ENCODE data around the gene PRKACA.

Gene PRKACA

DNA sequence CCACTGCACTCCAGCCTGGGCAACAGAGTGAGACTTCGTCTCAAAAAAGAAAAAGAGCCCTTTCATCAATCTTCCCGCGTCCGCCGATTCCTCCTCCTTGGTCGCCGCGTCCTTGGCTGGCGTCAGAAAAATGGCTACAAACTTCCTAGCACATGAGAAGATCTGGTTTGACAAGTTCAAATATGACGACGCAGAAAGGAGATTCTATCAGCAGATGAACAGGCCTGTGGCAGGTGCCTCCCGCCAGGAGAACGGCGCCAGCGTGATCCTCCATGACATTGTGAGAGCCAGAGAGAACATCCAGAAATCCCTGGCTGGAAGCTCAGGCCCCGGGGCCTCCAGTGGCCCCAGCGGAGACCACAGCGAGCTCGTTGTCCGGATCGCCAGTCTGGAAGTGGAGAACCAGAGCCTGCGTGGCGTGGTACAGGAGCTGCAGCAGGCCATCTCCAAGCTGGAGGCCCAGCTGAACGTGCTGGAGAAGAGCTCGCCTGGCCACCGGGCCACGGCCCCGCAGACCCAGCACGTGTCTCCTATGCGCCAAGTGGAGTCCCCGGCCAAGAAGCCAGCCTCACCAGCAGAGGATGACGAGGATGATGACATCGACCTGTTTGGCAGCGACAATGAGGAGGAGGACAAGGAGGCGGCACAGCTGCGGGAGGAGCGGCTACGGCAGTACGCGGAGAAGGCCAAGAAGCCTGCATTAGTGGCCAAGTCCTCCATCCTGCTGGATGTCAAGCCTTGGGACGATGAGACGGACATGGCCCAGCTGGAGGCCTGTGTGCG is 47.1 kb downstream of the PRKACA start:
- intact Hi-C loops (cut with micrococcal nuclease): loop anchor here (5.0 kb wide), 1 partner anchor 188 kb away; no protein-coding TSS in a partner anchor
- peaks cover 40% of the 10 kb centered on the region for H3K4me1 Mint-ChIP-seq (ENCODE audit: low read depth)
- H3K27me3 Mint-ChIP-seq: peaks cover 43% of the 10 kb centered on the region
- H3K36me3 Mint-ChIP-seq (ENCODE audit: low read depth): peaks cover 17% of the 10 kb centered on the region
- no peak overlapping the region for H3K4me3 Mint-ChIP-seq
- no peak overlapping the region for H3K27ac Mint-ChIP-seq
- no peaks in the 10 kb centered on the region for H3K9me3 Mint-ChIP-seq

DNA sequence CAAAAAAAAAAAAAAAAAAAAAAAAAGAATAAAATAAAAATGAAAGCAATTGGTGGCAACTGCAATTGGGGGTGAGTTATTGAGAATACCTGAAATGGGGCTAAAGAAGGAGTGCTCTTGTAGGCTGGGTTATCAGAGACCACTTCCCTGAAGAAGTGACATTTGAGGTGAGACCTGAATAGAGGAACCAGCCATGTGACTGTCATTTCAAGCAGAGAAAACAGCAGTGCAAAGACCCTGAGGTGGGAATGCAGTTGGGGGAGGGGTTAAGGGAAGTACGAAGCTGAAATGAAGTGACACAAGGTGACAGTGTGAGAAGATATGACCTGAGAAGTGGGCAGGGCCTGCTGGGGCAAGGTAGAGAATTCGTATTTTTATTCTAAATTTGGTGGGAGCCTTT is 51.4 kb downstream of the PRKACA start:
- Mint-ChIP-seq H3K27me3 (peaks cover 34% of the 10 kb centered on the region), H3K4me1 (ENCODE audit: low read depth) (peaks cover 10% of the 10 kb centered on the region), H3K36me3 (ENCODE audit: low read depth) (no peaks in the 10 kb centered on the region), H3K4me3 (no peak overlapping the region), H3K27ac (no peak overlapping the region), H3K9me3 (no peaks in the 10 kb centered on the region)
- intact Hi-C loops (cut with micrococcal nuclease): no loop called here

DNA sequence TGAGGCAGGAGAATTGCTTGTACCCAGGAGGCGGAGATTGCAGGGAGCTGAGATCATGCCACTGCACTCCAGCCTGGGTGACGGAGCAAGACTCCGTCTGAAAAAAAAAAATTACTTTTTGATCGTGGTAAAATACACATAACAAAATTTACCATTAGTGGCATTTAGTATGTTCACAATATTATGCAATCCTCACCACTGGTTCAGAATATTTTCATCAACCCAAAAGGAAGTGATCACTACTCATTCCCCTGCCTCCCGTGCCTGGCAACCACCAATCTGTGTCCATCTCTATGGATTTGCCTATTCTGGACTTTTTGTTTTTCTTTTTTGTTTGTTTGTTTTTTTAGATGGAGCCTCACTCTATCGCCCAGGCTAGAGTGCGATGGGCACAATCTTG is 54.5 kb downstream of the PRKACA start:
- H3K9me3 Mint-ChIP-seq: no peaks in the 10 kb centered on the region
- peaks cover 46% of the 10 kb centered on the region for H3K27me3 Mint-ChIP-seq
- no peaks in the 10 kb centered on the region for H3K36me3 Mint-ChIP-seq (ENCODE audit: low read depth)
- intact Hi-C loops (cut with micrococcal nuclease): no loop called here
- H3K27ac Mint-ChIP-seq: no peak overlapping the region
- peaks cover 20% of the 10 kb centered on the region for H3K4me1 Mint-ChIP-seq (ENCODE audit: low read depth)
- H3K4me3 Mint-ChIP-seq: no peak overlapping the region

DNA sequence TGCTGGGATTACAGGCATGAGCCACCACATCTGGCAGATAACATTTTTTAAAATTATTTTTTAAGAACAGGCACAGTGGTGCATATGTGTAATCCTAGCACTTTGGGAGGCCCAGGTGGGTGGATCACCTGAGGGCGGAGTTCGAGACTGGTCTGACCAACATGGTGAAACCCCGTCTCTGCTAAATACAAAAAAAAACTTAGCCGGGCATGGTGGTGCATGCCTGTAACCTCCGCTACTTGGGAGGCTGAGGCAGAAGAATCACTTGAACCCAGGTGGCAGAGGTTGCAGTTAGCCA is 55.1 kb downstream of the PRKACA start:
- H3K9me3 Mint-ChIP-seq: no peaks in the 10 kb centered on the region
- intact Hi-C loops (cut with micrococcal nuclease): no loop called here
- H3K27me3 Mint-ChIP-seq: peaks cover 52% of the 10 kb centered on the region
- H3K27ac Mint-ChIP-seq: no peak overlapping the region
- peaks cover 26% of the 10 kb centered on the region for H3K4me1 Mint-ChIP-seq (ENCODE audit: low read depth)
- no peak overlapping the region for H3K4me3 Mint-ChIP-seq
- no peaks in the 10 kb centered on the region for H3K36me3 Mint-ChIP-seq (ENCODE audit: low read depth)

DNA sequence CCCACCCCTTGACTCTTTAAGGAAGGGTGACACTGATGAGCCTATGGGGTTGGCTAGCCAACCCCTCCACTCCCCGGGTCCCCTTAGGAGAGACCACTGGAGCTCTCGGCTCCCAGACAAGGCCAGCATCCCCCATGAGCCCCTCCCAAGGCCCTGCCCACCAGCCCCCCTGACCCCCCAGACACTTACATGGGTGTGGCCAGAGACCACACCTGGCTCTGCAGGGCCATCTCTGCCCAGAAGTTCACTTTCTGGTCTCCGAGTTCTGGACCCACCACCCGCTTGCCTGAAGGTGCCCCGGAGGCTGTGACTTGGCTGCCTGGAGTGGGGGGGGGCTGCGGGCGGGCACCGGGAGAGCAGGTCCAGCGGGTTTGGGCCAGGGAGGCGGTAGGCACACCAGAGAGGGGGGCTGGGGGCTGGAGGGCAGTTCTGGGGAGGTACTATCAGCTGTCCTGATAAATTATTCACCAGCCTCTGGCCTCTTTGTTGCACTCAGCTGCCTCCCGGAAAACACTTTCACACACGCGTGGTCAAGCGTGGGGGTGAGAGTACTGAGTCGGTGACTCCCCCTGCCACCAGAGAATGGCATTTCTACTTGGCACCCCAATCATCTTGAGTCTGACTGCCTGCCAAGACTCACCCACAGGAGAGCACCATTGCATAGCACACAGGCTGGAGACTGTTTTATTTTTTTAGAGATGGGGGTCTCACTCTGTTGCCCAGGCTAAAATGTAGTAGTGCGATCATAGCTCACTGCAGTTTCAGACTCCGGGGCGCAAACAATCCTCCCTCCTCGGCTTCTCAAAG is 55.6 kb downstream of the PRKACA start, which contains the start of gene PALM3:
Gene PALM3 (minus strand): TSS at position 326 of the 807 bp plus-strand sequence. CDS start 96 bp downstream, at position 230.
- Mint-ChIP-seq H3K9me3 (no peaks in the 10 kb centered on the region), H3K4me3 (no peak within 1 kb of the TSS), H3K4me1 (ENCODE audit: low read depth) (peaks cover 26% of the 10 kb centered on the region), H3K36me3 (ENCODE audit: low read depth) (no peaks in the 10 kb centered on the region), H3K27me3 (peaks cover 54% of the 10 kb centered on the region), H3K27ac (no peak within 1 kb of the TSS)
- intact Hi-C loops (cut with micrococcal nuclease): no loop called here

DNA sequence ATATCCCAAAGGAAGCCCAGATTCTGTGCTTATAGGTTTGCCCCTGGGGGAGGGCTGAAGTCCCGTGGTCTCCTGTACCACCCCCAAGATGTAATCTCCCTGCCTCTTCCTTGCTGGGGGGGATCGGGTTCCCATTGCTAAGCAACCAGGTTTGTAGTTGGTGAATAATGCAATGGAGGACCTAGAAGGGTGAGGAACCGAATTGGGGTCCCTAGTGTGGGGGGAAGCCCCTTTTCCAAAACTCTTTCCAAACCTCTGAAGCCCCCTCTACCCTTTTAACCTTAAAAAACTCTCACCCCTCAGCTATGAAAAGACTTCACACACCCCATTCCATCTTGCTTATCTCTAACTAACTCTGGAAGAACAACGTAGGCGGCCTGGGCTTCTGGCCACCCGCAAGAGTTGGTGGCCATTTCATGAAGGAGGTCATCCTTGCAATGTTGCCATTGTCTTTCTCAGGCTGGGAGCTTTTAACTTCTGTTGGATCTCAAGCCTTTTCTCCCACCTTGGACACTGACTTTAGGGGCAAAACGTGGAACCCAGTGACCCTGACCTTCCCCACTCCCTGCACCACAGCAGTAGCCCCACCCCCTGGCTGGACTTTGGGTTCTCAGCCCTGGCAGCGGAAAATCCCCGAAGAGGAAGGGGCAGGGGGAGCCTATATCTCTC is 56.3 kb downstream of the PRKACA start:
- peaks cover 58% of the 10 kb centered on the region for H3K27me3 Mint-ChIP-seq
- H3K9me3 Mint-ChIP-seq: no peaks in the 10 kb centered on the region
- peaks cover 20% of the 10 kb centered on the region for H3K4me1 Mint-ChIP-seq (ENCODE audit: low read depth)
- no peak overlapping the region for H3K4me3 Mint-ChIP-seq
- no peak overlapping the region for H3K27ac Mint-ChIP-seq
- intact Hi-C loops (cut with micrococcal nuclease): no loop called here
- no peaks in the 10 kb centered on the region for H3K36me3 Mint-ChIP-seq (ENCODE audit: low read depth)

DNA sequence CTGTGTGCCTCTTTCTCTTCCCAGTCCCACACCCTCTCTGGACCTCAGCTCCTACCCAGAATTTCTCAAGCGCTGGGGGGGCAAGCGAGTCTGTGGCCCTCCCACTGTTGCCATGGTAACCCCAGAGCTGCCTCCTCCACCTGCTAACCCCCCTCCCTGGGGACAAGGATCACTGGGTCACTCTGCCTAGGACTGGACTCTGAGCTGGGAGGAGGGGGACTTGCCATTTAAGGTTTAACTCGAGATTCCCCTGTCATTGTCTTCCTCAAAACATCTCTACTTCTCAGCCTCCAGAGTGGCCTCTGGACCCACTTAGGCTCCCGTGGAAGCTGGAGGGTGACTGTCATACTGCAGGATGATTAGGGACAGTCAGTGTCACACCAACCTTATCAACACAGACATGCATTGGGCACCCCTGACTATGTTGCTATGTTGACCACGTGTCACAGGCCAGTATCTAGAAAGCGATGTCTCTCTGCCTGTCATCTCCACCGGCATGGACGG is 57.9 kb downstream of the PRKACA start:
- Mint-ChIP-seq H3K27me3 (peaks cover 64% of the 10 kb centered on the region), H3K4me1 (ENCODE audit: low read depth) (peaks cover 18% of the 10 kb centered on the region), H3K4me3 (no peak overlapping the region), H3K27ac (no peak overlapping the region), H3K9me3 (no peaks in the 10 kb centered on the region), H3K36me3 (ENCODE audit: low read depth) (no peaks in the 10 kb centered on the region)
- intact Hi-C loops (cut with micrococcal nuclease): no loop called here

DNA sequence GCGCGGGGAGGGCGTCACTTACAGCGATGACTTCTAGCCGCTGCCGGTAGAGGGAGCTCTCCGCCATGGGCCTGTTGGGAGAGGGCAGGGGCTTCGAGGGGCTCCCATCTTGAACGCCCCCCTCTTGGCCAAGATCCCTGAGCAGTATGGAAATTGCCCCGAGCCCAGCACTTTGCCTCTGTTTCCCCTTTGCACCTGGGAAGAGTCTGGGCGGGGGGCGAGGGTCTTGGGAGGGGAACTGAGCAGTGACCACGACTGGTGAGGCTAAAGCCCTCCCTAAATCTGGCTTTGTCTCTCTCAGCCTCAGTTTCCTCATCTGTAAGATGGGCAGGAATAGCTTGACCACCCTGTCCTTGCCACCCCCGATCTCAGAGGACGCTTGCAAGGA is 58.5 kb downstream of the PRKACA start:
- H3K4me3 Mint-ChIP-seq: no peak overlapping the region
- no peak overlapping the region for H3K27ac Mint-ChIP-seq
- intact Hi-C loops (cut with micrococcal nuclease): no loop called here
- H3K36me3 Mint-ChIP-seq (ENCODE audit: low read depth): no peaks in the 10 kb centered on the region
- H3K4me1 Mint-ChIP-seq (ENCODE audit: low read depth): peaks cover 25% of the 10 kb centered on the region
- peaks cover 71% of the 10 kb centered on the region for H3K27me3 Mint-ChIP-seq
- H3K9me3 Mint-ChIP-seq: no peaks in the 10 kb centered on the region

DNA sequence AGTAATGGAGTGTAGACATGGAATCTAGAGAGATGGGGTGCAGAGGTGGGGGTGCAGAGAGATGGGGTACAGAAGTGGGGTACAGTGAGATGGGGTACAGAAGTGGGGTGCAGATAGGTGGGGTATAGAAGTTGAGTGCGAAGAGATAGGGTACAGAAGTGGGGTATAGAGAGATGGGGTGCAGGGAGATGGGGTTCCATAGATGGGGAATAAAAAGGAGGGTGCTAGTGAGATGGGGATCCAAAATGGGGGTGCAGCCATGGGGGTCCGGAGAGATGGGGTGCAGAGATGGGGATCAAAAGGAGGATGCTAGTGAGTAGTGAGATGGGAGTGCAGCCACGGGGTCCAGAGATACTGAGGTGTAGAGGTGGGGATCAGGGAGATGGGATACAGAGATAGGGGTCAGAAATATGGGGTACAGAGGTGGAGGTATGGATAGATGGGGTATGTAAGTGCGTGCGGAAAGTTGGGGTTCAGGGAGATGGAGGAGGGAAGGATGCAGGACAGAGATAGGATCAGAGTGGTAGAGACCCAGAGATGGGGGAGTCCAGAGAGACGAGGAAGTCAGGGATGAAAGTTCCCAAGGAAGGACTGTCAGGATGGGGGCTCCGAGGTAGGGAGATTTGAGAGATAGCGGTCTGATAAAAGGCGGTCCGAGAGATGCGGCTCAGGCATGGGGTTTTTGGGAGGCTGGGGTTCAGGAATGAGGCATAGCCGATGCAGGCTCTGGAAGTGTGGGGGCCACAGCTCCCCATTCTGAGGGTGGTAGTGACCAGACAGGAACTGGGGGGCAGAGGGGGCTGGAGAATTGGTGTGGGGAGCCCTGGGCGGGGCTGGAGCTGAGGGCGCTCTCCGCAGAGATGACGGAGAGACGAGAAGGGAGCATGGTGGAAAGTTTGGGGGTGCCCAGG is 59.1 kb downstream of the PRKACA start:
- intact Hi-C loops (cut with micrococcal nuclease): no loop called here
- H3K27ac Mint-ChIP-seq: no peak overlapping the region
- H3K27me3 Mint-ChIP-seq: peaks cover 74% of the 10 kb centered on the region
- peaks cover 28% of the 10 kb centered on the region for H3K4me1 Mint-ChIP-seq (ENCODE audit: low read depth)
- no peak overlapping the region for H3K4me3 Mint-ChIP-seq
- no peaks in the 10 kb centered on the region for H3K9me3 Mint-ChIP-seq
- no peaks in the 10 kb centered on the region for H3K36me3 Mint-ChIP-seq (ENCODE audit: low read depth)

DNA sequence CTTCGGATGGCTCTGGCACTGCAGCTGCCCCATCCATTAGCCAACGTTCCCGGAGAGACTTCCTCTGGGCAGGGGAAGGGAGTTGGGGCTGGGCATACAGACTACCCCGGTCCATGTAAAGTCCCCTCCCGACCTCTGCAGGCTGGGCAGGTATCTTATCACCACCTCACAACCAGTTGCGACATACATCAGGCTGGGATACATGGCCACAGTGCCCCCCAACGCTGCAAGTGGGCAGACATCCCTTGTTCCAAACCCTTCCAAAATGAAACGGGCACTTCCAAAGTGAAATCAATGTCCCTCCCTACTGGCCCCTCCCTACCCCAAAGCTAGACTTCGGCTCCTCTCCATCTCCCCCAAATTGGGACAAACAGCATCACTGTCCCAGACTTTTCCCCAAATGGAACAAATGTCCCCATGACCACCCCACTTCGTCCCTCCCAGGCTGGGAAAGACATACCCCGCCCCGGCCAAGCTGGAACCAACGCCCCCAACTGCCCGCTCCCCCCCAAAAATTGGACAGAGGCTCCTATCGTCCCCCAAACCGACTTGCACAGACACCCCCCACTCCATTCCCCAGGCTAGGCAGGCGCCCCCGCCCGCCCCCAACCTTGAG is 60.7 kb downstream of the PRKACA start:
- Mint-ChIP-seq H3K9me3 (no peaks in the 10 kb centered on the region), H3K4me3 (no peak overlapping the region), H3K36me3 (ENCODE audit: low read depth) (peaks cover 11% of the 10 kb centered on the region), H3K27me3 (peaks cover 73% of the 10 kb centered on the region), H3K4me1 (ENCODE audit: low read depth) (peaks cover 28% of the 10 kb centered on the region), H3K27ac (no peak overlapping the region)
- intact Hi-C loops (cut with micrococcal nuclease): no loop called here

DNA sequence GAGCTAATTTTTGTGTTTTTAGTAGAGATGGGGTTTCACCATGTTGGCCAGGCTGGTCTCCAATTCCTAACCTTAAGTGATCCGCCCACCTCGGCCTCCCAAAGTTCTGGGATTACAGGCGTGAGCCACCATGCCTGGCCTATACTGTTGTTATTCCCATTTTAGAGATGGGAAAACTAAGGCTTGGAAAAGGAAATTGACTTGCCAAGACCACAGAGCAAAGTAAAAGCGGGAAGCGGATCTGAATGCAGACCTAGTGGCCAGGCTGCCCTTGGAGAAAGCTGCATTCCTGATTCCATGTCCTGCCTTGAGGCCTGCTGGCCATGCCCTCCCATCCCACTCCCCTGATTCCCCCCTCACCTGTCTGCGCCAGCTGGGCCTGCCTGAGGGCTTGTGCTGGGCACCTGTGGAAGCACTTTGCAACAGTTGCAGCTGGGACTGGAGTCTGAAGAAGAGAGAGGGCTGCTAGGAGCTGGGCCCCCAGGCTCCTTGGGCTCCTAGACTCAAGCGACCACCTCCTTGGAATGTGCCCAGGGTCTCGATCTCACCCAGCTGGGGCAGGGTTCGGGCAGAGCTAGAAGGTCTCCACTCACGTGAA is 61.4 kb downstream of the PRKACA start:
- H3K27ac Mint-ChIP-seq: no peak overlapping the region
- H3K9me3 Mint-ChIP-seq: no peaks in the 10 kb centered on the region
- H3K4me3 Mint-ChIP-seq: no peak overlapping the region
- peaks cover 67% of the 10 kb centered on the region for H3K27me3 Mint-ChIP-seq
- H3K4me1 Mint-ChIP-seq (ENCODE audit: low read depth): peaks cover 28% of the 10 kb centered on the region
- H3K36me3 Mint-ChIP-seq (ENCODE audit: low read depth): peaks cover 18% of the 10 kb centered on the region
- intact Hi-C loops (cut with micrococcal nuclease): no loop called here

DNA sequence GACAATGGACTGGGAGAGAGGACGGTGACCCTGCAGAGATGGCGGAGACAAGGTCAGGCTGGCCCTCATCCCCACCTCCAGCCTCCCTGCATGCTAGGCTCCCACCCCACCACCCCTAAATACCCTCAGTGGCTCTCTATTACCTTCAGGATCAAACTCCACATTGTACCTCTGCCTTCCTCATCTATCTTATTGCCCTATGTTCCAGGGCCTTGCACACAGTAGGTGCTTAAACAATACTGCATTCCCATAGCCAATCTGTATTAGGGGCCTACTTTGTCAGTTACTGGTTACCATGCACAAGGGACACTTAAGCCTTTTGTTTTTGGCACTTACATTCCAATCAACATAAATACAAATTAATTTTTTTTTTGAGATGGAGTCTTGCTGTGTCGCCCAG is 62.2 kb downstream of the PRKACA start:
- H3K4me1 Mint-ChIP-seq (ENCODE audit: low read depth): peaks cover 28% of the 10 kb centered on the region
- no peaks in the 10 kb centered on the region for H3K9me3 Mint-ChIP-seq
- peaks cover 59% of the 10 kb centered on the region for H3K27me3 Mint-ChIP-seq
- no peak overlapping the region for H3K27ac Mint-ChIP-seq
- H3K36me3 Mint-ChIP-seq (ENCODE audit: low read depth): peaks cover 26% of the 10 kb centered on the region
- intact Hi-C loops (cut with micrococcal nuclease): no loop called here
- no peak overlapping the region for H3K4me3 Mint-ChIP-seq

DNA sequence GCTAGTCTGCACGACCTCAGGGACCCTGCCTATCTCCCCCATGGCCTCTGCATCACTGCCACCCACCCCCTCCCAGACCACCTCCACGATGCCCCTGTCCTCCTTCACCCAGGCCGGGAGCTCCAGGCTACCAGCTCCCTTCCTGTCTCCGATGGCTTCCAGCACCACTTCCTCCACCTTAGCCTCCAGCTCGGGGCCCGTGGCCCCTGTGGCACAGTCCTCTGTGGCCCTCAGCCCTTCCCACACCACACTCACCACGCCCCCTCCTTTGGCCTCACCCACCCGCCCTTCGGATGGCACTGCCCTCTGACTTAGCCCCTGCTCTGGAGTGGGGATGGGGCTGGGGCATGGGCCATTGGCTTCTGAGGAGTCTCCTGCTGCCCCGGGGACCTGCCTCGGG is 62.8 kb downstream of the PRKACA start:
- Mint-ChIP-seq H3K4me3 (no peak overlapping the region), H3K9me3 (no peaks in the 10 kb centered on the region), H3K27me3 (peaks cover 53% of the 10 kb centered on the region), H3K4me1 (ENCODE audit: low read depth) (peaks cover 28% of the 10 kb centered on the region), H3K27ac (no peak overlapping the region), H3K36me3 (ENCODE audit: low read depth) (peaks cover 32% of the 10 kb centered on the region)
- intact Hi-C loops (cut with micrococcal nuclease): no loop called here

Data from dendritic cell treated with granulocyte-macrophage colony-stimulating factor and Interleukin-4, amounts not matched to agents 40 ng/mL and 50 ng/mL, for 4 days (primary cell).